ENCODE measurements around the gene AATF.

DNA sequence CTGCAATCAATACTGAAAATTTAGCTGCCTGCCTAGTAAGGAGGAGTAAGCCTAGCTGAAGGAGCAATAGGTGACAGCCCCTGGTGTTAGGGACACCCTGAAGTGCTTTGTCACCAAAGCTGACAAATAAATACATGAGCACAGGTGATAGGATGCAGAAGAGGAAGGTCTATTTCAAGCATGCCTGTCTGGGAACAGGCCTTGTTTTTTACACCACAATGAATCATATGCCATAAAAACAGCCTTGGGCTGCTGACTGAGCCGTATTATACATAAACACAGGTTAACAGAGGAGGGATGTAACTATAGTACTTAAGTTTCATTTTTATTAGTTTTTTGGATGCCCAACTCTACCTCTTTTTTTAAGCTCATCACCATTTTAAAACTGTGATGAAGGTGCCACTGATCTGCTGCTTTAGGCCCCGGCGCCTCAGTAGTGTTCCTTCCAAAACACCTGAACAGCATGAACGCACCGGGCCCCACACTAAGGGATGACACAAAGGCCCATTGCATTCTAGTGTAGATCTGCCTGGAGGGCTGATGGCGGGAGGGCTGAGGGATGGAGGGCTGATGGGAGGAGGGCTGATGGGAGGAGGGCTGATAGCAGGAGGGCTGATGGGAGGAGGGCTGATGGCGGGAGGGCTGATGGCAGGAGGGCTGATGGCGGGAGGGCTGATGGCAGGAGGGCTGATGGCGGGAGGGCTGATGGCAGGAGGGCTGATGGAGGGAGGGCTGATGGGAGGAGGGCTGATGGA, 150.3 kb downstream of the AATF start:
- no peak for TF ChIP-seq EZH2phosphoT487 (IDR thresholded peaks at IDR 0.05; ENCODE audit: low read length)
- TF ChIP-seq, protein P1, sequence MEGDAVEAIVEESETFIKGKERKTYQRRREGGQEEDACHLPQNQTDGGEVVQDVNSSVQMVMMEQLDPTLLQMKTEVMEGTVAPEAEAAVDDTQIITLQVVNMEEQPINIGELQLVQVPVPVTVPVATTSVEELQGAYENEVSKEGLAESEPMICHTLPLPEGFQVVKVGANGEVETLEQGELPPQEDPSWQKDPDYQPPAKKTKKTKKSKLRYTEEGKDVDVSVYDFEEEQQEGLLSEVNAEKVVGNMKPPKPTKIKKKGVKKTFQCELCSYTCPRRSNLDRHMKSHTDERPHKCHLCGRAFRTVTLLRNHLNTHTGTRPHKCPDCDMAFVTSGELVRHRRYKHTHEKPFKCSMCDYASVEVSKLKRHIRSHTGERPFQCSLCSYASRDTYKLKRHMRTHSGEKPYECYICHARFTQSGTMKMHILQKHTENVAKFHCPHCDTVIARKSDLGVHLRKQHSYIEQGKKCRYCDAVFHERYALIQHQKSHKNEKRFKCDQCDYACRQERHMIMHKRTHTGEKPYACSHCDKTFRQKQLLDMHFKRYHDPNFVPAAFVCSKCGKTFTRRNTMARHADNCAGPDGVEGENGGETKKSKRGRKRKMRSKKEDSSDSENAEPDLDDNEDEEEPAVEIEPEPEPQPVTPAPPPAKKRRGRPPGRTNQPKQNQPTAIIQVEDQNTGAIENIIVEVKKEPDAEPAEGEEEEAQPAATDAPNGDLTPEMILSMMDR (IDR thresholded peaks at IDR 0.05; ENCODE audit: low read length): no peak
